Myocyte (in vitro differentiated cells): Measurements from ENCODE around the gene THOP1. TPM values are rescaled to one million over a fixed set of nuclear protein-coding genes. Genes with fewer than 3 reads are reported as not detected.

ENCODE experiments used
- DNase-seq: peaks from one replicate; pipeline ENCODE4 v3.0.0-alpha.2; 2012; ENCODE audit warnings: low read depth
- total RNA-seq: library from RNA; depleted of rRNA; stranded (reverse); fragments of >200 nt; gene quantifications from 2 replicates; pipeline ENCODE4 v1.2.3, GENCODE V29; 2014

THOP1 gene
- total RNA-seq, 1 donor from 2014 or later, result 102 TPM

DNA sequence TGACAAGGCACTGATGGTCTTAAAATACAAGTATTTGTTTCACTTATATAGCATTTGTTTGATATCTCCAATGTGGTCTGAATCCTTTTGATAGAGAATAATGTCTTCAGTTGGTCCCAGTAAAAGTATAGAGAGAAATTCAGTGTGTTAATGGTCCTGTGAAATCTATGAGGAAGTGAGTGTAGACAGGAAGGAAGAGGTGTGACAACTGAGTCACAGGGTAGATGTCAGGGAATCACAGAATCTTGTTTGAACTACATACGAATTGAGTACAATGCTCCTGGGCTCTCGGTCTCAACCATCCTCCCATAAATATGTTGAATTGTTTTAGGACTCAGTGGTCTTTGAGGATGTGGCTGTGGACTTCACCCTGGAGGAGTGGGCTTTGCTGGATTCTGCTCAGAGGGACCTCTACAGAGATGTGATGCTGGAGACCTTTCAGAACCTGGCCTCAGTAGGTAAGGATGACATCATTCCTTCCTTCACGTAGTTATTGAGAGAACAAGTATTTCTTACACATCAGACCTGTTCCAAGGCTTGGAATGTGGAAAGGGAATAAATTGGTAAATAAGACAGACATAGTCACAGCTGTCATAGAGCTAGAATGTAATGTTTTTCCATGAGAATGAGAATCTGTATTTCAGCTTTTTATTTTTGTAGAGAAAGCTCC, 65.1 kb downstream of the THOP1 start:
- no peak for DNase-seq

DNA sequence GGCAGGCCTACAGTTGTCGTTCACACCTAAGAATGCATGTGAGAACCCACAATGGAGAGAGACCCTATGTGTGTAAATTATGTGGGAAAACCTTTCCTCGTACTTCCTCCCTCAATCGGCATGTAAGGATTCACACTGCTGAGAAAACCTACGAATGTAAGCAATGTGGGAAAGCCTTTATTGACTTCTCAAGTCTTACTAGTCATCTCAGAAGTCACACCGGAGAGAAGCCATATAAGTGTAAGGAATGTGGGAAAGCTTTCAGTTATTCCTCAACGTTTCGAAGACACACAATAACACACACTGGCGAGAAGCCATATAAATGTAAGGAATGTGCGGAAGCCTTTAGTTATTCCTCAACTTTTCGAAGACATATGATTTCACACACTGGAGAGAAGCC, 67.3 kb downstream of the THOP1 start:
- no peak for DNase-seq

DNA sequence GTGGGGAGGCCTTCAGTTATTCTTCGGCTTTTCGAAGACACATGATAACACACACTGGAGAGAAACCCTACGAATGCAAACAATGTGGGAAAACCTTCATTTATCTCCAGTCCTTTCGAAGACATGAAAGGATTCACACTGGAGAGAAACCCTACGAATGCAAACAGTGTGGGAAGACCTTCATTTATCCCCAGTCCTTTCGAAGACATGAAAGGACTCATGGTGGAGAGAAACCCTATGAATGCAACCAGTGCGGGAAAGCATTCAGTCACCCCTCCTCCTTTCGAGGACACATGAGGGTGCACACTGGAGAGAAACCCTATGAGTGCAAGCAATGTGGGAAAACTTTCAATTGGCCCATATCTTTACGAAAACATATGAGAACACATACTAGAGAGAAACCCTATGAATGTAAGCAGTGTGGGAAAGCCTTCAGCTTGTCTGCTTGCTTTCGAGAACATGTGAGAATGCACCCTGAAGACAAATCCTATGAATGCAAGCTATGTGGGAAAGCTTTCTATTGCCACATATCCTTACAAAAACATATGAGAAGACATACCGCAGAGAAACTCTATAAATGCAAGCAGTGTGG, 67.8 kb downstream of the THOP1 start:
- no peak for DNase-seq

DNA sequence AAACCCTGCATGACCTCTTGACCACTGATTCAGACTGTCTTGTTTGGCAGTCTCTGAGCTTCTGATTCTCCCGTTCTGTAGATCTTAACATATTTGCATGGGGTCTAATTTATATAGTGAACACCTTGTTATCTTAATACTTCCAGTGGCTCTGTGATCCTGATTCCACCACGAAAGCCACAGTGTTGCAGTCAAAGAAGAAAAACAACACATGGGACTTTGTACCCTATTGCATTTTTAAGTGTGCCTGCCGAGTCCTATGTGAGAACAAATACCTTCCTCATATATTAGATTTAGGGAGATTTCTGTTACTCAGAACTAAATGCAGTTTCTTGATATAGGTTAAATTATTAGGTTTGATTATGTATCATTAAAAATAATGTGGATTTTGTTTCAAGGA, 69.5 kb downstream of the THOP1 start:
- no peak for DNase-seq

DNA sequence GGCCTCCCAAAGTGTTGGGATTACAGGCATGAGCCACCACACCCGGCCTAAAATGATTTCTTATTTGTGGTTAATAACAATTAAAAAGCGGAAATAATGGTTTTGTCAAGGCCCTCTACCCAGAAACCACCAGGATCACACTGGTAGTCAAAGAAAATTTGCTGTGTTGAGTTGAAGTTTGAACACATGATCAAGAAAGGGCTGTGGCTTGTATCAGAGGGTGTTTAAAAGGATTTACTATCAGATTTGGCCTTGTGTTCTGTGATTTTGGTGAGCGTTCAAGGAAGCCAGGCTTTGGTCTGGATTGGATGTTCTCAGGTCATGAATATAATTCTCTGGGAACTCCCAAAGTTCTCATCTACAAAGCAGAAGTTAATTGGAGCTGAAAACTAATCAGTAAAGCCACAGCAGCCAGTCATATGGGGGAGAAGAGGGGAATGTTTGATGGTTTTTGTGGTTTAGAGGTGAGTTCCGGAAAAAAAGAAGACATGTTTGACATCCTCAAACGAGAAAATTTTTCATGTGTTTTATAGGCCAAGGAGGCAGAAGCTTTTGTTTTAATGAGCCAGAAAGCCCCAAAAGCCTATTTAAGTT, 71.3 kb downstream of the THOP1 start:
- DNase-seq, result no peak

DNA sequence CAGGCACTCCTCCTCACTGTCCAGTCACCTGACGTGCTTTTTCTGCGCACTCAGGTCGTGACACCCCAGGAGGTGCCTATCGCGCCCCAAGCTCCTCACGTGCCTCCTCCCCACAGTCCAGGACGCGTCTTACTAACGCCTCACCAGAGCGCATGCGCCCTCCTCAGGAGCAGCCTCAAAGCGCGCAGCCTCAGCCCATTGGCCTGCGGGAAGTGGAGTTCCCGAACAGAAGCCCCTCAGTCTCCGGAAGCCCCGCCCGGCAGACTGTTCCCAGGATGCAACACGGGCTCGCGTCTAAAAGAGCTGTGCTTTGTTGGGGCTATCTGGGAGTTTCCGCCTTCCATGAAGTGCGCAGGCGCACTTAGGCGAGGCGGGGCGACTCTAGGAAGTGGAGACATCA, 73.6 kb downstream of the THOP1 start:
- DNase-seq, result no peak

DNA sequence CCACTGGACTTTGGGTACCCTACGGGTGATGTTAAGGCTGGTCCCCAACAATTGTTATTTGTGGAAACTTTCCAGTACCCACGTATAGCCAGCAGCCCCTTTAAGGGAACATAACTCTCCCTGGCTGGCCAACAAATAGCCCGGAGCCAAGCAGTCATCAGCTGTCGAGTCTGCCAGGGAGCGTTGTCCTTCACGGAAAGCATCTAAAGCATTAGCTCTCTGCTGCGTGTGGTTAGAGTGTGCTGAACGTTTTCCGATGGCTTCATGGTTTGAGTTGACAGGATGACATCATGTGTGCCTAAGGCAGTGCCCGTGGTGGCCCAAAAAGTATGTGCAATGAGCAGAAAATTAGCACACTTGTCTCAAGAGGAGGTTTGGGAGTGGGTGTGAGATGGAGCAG, 78.5 kb downstream of the THOP1 start:
- peak; percentile 81 for DNase-seq

Other genes with a start within 250 kb of the THOP1 start
- gene GNG7, start 82.8 kb upstream of the THOP1 start, total RNA-seq, result not detected in 2 replicates
- gene DIRAS1, start 64.1 kb upstream of the THOP1 start, total RNA-seq, result 4.2 and 4.5 TPM in 2 replicates
- 35.5 and 41.8 TPM in 2 replicates for gene SLC39A3, start 45.5 kb upstream of the THOP1 start, total RNA-seq
- 82.5 and 99.4 TPM in 2 replicates for gene SGTA, start 2.2 kb upstream of the THOP1 start, total RNA-seq
- 6.5 and 6.8 TPM in 2 replicates for gene ZNF554, start 34.4 kb downstream of the THOP1 start, total RNA-seq
- gene ZNF555, start 56.0 kb downstream of the THOP1 start, total RNA-seq, result 25.2 and 29.1 TPM in 2 replicates
- 44.2 and 78.5 TPM in 2 replicates for gene ZNF556, start 81.8 kb downstream of the THOP1 start, total RNA-seq
- gene ZNF57, start 115.4 kb downstream of the THOP1 start, total RNA-seq, result 4.0 TPM in 2 replicates
- gene ZNF77, start 159.5 kb downstream of the THOP1 start, total RNA-seq, result 4.0 and 4.5 TPM in 2 replicates
- not detected in 2 replicates for gene TLE6, start 192.1 kb downstream of the THOP1 start, total RNA-seq
- 0.08 TPM in 1 of 2 replicates, not detected in the other for gene TLE2, start 243.8 kb downstream of the THOP1 start, total RNA-seq